ENCODE measurements around the gene LSP1. TPM values are rescaled to one million over a fixed set of nuclear protein-coding genes. Genes with fewer than 3 reads are reported as not detected.
"Not testable (repeated sequence)": the region's sequence is repeated elsewhere in the genome, so short reads cannot be mapped to it uniquely, and the experiment has no call there.

Gene LSP1
- polyA plus RNA-seq, 4 donors = 5.2 to 10.8 (median 7.3) TPM

DNA sequence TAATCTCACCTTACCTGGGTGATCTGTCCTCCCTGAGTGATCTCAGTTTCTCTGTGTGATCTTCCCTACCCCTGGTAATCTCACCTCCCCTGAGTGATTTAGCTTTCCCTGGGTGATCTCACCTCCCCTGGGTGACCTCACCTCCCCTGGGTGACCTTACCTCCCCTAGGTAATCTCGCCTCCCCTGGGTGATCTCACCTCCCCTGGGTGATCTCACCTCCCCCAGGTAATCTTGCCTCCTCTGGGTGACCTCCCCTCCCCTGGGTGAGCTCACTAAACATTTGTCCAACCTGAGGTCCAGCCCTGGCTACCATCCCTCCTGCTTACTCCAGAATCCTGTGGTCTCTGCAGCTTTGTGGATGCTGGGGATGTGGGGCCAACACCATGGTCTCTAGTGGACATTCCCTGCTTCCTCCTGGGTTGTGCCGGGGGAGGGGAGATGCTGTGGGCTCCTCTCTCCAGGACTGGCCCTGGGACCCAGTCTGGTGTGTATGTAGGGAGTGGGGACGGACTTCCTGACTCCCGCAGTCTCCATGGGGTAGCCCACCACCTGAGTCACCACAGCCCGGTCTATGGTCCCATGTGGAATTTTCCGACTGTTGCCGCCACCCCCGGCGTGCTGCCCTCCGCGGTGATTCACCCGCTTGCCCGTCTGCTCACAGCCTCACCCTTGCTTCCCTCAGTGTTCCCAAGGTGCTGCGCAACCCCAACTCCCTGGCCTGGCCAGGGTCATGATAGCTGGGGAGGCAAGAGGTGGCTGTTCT lies 9.9 kb downstream of the LSP1 start:
- no peak for DNase-seq (ENCODE audit: low read depth in 4 of 4, low spot score in 3 of 4)

DNA sequence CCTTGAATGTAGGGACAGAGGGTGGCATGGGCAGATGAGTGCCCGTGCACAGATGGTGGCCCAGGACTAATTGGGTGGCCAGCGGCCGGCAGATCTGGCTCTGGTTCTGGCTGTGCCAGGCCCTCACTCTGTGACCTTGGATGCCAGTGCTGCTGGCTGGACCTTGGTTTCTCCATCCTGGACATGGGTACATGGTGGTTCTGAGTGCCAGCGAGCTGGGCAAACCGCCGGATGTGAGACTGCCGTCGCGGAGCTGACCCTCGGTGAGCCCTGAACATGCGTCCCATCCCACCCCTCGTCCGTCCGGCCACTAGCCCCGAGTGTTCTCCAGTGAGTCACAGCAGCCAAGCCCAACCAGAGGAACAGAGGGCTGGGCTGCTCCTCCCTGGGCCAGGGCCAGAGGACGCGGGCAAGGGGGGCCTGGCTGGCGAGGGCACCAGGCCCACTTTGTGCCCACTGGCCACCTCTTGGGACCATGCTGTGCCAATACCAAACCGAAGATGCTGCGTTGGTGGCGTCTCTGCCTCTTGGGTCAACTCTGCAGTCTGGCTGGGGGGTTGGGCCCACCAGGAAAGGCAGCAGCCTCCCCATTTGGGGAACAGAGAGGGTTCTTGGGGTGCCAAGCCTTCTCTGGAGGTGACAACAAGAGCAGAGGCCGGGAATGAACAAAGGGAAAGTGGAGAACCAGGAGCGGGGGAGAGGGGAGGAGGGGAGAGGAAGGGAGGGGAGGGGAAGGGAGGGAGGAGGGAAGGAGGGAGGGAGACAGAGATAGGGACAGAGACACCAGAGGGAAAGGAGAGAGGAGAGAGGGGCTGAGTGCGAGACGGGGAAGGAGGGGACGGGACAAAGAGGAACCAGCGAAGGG lies 10.7 kb downstream of the LSP1 start:
- DNase-seq (ENCODE audit: low read depth in 4 of 4, low spot score in 3 of 4) = peak in 2 of 4 donors; percentile 70 to 74

- no peak for DNase-seq (ENCODE audit: low read depth in 4 of 4, low spot score in 3 of 4)
Measured at GRCh38 chr11:1864231-1864630, 11.3 kb downstream of the LSP1 start.

DNA sequence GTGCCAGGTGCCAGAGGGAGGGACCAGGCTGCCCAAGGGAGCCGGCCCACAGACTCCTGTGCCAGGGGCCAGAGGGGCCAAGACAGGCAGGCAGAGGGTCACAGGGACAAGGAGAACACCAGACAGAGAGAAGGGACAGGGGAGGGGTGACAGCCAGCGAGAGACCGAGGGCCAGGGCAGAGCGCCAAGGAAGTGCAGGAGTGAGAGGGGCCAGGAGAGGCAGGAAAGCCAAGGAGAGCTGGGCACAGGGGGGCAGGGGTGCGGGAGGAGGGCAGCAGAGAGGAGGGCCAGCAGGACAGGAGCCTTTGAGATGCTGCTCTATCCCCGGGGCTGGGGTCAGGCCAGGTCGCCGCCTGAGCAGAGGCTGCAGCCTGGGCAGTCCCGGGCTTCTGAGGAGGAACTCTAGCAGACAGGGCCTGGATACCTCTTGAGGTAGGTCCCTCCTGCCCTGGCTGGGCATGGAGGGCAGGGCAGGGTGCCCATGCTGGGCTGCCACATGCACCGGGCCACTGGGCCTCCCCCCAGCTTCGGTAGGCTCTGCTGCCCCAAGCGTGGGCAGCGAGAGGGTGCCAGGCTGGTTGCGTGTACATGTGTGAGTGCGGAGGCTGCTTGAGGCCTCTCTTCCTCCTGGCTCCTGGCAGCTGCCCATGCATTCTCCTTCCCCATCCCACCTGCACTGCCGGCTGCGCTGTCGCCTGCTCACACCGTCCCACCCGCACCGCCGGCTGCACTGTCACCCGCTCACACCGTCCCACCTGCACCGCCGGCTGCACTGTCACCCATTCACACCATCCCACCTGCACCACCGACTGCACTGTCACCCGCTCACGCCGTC lies 12.2 kb downstream of the LSP1 start:
- DNase-seq (ENCODE audit: low read depth in 4 of 4, low spot score in 3 of 4) = no peak

GRCh38 chr11:1866226-1866625 lies 13.3 kb downstream of the LSP1 start:
- no peak for DNase-seq (ENCODE audit: low read depth in 4 of 4, low spot score in 3 of 4)

- no peak for DNase-seq (ENCODE audit: low read depth in 4 of 4, low spot score in 3 of 4)
Measured at GRCh38 chr11:1866776-1867175, 13.9 kb downstream of the LSP1 start.

GRCh38 chr11:1867381-1867780 lies 14.5 kb downstream of the LSP1 start:
- DNase-seq (ENCODE audit: low read depth in 4 of 4, low spot score in 3 of 4) = no peak

- DNase-seq (ENCODE audit: low read depth in 4 of 4, low spot score in 3 of 4) = no peak
Measured at GRCh38 chr11:1868056-1868635, 15.3 kb downstream of the LSP1 start.

DNA sequence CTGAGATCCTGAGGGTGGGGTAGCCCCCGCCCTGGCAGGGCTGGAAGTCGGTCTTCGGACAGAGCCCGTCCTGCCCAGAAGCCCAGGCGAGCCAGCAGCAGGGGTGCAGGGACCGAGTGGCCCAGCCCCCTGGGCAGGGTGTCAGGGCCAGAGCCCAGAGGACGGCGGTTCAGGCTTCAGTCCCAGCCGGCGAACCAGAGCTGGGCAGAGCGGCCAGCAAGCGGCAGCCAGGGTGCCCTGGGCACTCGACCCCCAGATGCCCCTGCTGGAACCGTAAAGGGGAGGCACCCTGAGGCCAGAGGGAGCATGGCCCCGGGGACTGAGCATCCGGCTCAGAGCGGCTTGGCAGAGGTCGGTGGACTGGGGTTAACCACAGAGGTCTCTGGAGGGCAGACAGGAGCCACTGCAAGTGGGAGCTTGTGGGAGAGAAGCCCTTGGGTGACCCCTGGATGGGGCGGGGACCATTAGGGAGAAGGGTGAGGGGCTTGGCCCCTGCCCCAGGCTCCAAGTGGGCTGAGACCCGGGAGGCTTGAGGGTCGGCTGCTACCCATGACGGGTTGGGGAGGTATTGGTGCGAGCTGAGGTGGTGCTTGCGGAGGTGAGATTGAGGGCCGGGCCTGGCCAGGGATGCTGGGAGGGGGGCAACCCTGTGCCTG lies 15.9 kb downstream of the LSP1 start:
- no peak for DNase-seq (ENCODE audit: low read depth in 4 of 4, low spot score in 3 of 4)

- DNase-seq (ENCODE audit: low read depth in 4 of 4, low spot score in 3 of 4) = no peak
Measured at GRCh38 chr11:1869427-1870325, 16.8 kb downstream of the LSP1 start.

- no peak for DNase-seq (ENCODE audit: low read depth in 4 of 4, low spot score in 3 of 4)
Measured at GRCh38 chr11:1870326-1870696, 17.4 kb downstream of the LSP1 start.

DNA sequence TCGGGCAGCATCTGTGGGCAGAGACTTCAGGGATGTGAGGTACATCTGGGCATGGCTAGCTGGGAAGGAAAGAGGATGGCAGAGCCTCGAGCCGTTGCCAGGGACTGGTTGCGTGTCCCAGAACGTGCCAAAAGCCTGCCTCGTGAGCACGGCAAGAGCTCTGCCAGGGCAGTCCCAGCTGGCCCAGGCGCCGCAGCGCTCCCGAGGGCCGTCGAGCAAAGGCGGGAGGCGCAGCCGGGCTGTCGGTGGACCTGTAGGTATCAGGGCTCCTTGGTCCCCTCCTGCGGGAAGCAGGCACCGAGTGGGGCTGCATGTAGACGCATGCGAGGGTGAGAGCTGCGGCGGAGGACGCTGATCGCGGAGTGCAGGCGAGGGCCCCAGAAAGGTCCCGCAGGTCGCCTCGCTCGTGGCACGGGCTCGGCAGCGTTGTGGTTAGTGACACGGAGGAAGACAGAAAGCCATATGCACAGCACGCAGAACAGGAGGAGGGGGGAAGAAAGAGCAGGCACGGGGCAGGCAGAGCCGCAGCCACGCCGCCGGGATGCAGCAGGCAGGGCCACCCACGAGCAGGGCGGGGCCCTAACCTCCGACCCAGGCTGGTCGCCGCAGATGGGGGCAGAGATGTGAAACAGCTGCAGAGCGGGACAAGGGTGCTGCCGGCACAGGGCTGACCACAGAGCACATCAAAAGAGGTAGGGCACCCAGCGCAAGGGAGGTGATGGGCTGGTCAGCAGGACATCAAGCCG lies 18.0 kb downstream of the LSP1 start:
- no peak for DNase-seq (ENCODE audit: low read depth in 4 of 4, low spot score in 3 of 4)

DNA sequence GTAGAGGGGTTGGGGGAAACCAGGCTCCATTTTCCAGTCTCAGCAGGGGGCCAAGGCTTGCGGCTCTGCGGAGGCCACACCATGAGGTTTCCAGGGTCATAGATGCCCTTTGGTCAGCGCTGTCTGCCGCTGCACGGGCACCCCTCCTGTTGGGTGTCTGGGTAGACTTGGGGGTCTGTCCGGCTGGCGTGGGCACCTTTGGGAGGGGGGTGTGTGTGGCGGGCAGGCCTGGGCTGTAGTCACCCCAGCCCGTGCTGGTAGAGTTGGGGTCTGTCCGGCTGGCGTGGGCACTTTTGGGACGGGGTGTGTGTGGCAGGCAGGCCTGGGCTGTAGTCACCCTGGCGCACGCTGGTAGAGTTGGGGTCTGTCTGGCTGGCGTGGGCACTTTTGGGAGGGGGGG lies 18.6 kb downstream of the LSP1 start:
- DNase-seq (ENCODE audit: low read depth in 4 of 4, low spot score in 3 of 4) = no peak

- DNase-seq (ENCODE audit: low read depth in 4 of 4, low spot score in 3 of 4) = no peak
Measured at GRCh38 chr11:1872267-1872985, 19.5 kb downstream of the LSP1 start.

DNA sequence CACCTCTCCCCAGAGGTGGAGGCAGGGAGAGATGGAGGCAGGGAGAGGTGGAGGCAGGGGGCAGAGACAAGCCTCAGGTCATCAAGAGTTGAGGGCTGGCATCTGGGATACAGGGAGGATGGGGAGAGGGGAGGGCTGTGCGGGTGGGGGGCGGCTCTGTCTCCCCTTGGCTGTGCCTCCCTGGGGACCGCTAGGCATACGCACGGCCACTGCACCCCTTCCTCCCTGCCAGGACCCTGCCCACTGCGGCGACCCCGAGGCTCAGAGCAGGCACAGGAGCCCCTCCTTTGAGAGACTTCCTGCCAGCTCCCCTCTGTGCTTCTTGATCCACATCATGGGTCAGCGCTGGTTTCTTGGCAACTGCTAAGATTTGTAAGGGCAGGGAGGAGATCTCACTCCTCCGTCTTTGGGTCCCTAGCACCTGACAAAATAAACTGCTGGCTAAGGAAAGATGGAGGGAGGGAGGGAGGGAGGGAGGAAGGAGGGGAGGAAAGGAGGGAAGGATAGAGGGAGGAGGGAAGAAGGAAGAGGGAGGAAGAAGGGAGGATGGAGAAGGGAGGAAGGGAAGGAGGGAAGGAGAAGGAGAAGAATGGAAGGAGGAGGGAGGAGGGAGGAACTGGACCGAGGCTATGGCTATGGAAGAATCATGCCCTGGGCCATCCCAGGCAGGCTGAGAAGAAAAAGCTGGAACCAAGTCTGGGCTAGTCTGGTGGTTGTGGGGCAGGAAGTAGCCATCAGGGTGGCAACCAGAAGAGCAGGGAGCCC lies 20.3 kb downstream of the LSP1 start:
- DNase-seq (ENCODE audit: low read depth in 4 of 4, low spot score in 3 of 4) = peak in 3 of 4 donors; percentile 68 to 88 (median 74)

DNA sequence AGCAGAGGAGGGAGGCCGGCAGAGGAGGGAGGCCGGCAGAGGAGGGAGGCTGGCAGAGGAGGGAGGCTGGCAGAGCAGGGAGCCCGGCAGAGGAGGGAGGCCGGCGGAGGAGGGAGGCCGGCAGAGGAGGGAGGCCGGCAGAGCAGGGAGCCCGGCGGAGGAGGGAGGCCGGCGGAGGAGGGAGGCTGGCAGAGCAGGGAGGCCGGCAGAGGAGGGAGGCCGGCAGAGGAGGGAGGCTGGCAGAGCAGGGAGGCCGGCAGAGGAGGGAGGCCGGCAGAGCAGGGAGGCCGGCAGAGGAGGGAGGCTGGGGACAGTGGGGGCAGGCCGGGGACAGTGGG lies 20.9 kb downstream of the LSP1 start:
- DNase-seq (ENCODE audit: low read depth in 4 of 4, low spot score in 3 of 4) = not testable (repeated sequence)

- not testable (repeated sequence) for DNase-seq (ENCODE audit: low read depth in 4 of 4, low spot score in 3 of 4)
Measured at GRCh38 chr11:1874441-1875092, 21.7 kb downstream of the LSP1 start.
